ENCODE results near the gene RAB1B.
"Not testable (repeated sequence)": the region's sequence is repeated elsewhere in the genome, so short reads cannot be mapped to it uniquely, and the experiment has no call there.

The RAB1B gene

GRCh38 chr11:66267379-66268243 lies 828 bp upstream of the RAB1B start:
- H3K36me3 Mint-ChIP-seq (ENCODE audit: low read depth) = peaks cover 23% of the 10 kb centered on the region
- peaks cover 3% of the 10 kb centered on the region for H3K27me3 Mint-ChIP-seq
- peaks cover 40% of the 10 kb centered on the region for H3K4me1 Mint-ChIP-seq
- H3K27ac Mint-ChIP-seq = peak overlapping the region; percentile 99
- H3K9me3 Mint-ChIP-seq = no peaks in the 10 kb centered on the region
- ATAC-seq (peak; percentile 57), DNase-seq (peak; percentile 92)
- H3K4me3 Mint-ChIP-seq = peak overlapping the region; percentile 92

DNA sequence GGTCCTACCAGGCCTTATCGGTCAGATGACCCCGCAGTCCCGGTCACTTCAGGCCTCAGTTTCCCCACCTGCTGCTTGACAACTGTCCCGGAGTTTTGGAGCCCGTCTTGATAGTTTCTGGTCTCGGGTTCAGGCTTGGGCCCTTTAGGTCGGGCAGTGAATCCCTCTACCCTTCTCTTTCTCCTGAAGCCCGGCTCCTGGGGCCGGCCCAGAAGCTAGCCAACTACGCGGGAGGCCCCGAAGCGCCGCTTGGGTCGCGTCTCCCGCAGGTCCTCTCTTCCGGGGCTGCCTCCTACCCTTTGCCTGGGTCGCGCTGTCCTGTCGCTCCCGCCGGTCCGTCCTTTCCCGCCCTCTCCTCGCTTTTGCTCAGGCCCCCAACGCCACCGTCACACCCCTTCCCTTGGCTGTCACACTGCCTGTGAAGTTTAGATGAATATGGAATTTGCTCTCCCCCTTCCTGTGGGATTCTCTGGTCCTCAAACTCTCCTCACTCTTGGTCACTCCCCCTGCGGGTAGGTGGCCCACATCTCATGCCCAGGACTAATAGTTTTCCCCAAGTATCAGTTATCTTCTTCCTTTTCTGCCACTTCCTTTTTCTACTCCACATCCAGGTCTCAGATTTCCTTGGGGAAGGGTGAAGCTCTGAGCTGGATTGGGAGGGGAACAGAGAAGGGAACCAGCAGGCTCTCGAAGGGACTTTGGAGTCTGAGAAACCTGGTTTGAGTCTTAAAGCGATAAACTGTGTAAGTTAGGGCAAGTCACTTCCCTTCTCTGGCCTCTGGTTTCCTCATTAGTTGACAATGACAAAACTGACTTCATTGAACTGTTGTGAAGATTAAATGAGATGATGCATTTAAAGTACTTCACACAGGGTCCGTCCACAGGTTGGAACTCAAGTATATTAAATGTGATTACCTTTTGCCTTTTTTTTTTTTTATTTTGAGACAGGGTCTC lies 790 bp downstream of the RAB1B start:
- peaks cover 25% of the 10 kb centered on the region for H3K36me3 Mint-ChIP-seq (ENCODE audit: low read depth)
- peaks cover 3% of the 10 kb centered on the region for H3K27me3 Mint-ChIP-seq
- peaks cover 44% of the 10 kb centered on the region for H3K4me1 Mint-ChIP-seq
- no peak for ATAC-seq
- no peaks in the 10 kb centered on the region for H3K9me3 Mint-ChIP-seq
- peak overlapping the region; percentile 92 for H3K4me3 Mint-ChIP-seq
- DNase-seq = peak; percentile 35
- peak overlapping the region; percentile 99 for H3K27ac Mint-ChIP-seq

GRCh38 chr11:66271816-66272215 lies 3.4 kb downstream of the RAB1B start:
- H3K9me3 Mint-ChIP-seq = no peaks in the 10 kb centered on the region
- H3K27me3 Mint-ChIP-seq = peaks cover 3% of the 10 kb centered on the region
- peaks cover 28% of the 10 kb centered on the region for H3K36me3 Mint-ChIP-seq (ENCODE audit: low read depth)
- no peak overlapping the region for H3K4me3 Mint-ChIP-seq
- no peak for DNase-seq
- no peak overlapping the region for H3K27ac Mint-ChIP-seq
- no peak for ATAC-seq
- H3K4me1 Mint-ChIP-seq = peaks cover 41% of the 10 kb centered on the region

GRCh38 chr11:66272596-66272995 lies 4.2 kb downstream of the RAB1B start:
- Mint-ChIP-seq H3K4me3 (no peak overlapping the region), H3K4me1 (peaks cover 38% of the 10 kb centered on the region), H3K27ac (no peak overlapping the region), H3K36me3 (ENCODE audit: low read depth) (peaks cover 28% of the 10 kb centered on the region), H3K27me3 (peaks cover 3% of the 10 kb centered on the region), H3K9me3 (no peaks in the 10 kb centered on the region)
- DNase-seq = no peak
- no peak for ATAC-seq

DNA sequence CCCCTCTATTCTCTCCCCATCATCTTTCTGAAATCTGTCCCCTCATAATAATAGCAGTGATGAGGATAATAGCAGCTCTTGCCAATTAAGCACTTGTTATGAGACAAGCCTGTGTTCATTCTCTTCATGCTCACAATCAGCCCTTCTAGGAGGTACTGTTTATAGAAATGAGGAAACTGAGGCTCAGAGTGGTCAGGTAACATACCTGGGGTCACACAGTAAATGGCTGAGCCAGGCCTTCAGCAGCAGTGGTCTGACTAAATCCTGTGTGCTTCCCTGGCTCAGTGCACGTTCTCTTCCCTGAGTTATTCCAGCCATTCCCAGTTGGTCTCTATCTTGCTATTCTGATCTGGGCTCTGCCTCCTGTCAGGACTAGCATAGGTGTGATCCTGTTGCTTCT lies 5.8 kb downstream of the RAB1B start:
- Mint-ChIP-seq H3K4me3 (no peak overlapping the region), H3K27ac (no peak overlapping the region)

DNA sequence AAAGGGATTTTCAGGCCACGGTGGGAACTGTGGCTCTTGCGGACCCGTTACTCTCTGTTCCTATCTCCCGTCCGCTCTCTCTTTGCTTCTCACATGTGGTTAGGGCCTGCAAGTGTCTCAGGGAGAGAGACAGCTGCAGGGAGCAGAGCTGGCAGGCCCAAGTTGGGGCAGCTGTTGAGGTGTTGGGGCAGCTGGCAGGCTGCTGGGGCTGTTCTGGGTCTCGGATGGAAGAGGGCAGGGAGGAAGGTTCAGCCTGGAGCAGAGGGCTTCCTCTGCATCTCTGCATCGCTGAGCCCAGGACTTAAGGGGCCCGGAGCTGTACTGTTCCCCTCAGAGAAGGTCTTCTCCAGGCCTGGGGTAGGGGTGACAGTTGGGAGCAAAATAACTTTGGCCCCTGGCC lies 7.0 kb downstream of the RAB1B start:
- no peak for ATAC-seq
- Mint-ChIP-seq H3K27ac (no peak overlapping the region), H3K4me1 (peaks cover 24% of the 10 kb centered on the region), H3K36me3 (ENCODE audit: low read depth) (peaks cover 21% of the 10 kb centered on the region), H3K27me3 (peaks cover 4% of the 10 kb centered on the region), H3K4me3 (no peak overlapping the region), H3K9me3 (no peaks in the 10 kb centered on the region)
- no peak for DNase-seq

More for the DNA sequence above, 5.8 kb downstream of the RAB1B start:
- DNase-seq (no peak), ATAC-seq (no peak)
- H3K27me3 Mint-ChIP-seq = no peaks in the 10 kb centered on the region
- no peaks in the 10 kb centered on the region for H3K9me3 Mint-ChIP-seq
- peaks cover 32% of the 10 kb centered on the region for H3K4me1 Mint-ChIP-seq
- peaks cover 24% of the 10 kb centered on the region for H3K36me3 Mint-ChIP-seq (ENCODE audit: low read depth)

DNA sequence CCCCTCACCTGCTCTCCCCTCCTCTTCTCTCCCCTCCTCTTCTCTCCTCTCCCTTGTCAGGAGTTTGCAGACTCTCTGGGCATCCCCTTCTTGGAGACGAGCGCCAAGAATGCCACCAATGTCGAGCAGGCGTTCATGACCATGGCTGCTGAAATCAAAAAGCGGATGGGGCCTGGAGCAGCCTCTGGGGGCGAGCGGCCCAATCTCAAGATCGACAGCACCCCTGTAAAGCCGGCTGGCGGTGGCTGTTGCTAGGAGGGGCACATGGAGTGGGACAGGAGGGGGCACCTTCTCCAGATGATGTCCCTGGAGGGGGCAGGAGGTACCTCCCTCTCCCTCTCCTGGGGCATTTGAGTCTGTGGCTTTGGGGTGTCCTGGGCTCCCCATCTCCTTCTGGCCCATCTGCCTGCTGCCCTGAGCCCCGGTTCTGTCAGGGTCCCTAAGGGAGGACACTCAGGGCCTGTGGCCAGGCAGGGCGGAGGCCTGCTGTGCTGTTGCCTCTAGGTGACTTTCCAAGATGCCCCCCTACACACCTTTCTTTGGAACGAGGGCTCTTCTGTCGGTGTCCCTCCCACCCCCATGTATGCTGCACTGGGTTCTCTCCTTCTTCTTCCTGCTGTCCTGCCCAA lies 7.7 kb downstream of the RAB1B start:
- Mint-ChIP-seq H3K4me3 (no peak overlapping the region), H3K4me1 (peaks cover 18% of the 10 kb centered on the region), H3K9me3 (no peaks in the 10 kb centered on the region), H3K27me3 (peaks cover 4% of the 10 kb centered on the region), H3K36me3 (ENCODE audit: low read depth) (peaks cover 17% of the 10 kb centered on the region), H3K27ac (no peak overlapping the region)
- DNase-seq (no peak), ATAC-seq (no peak)

GRCh38 chr11:66276619-66277018 lies 8.2 kb downstream of the RAB1B start:
- not testable (repeated sequence) for H3K4me3 Mint-ChIP-seq, DNase-seq, H3K27me3 Mint-ChIP-seq, ATAC-seq, H3K27ac Mint-ChIP-seq, H3K9me3 Mint-ChIP-seq
- Mint-ChIP-seq H3K4me1 (peaks cover 21% of the 10 kb centered on the region), H3K36me3 (ENCODE audit: low read depth) (peaks cover 17% of the 10 kb centered on the region)

GRCh38 chr11:66277064-66277463 lies 8.6 kb downstream of the RAB1B start:
- ATAC-seq, H3K9me3 Mint-ChIP-seq, DNase-seq, H3K27ac Mint-ChIP-seq, H3K27me3 Mint-ChIP-seq: not testable (repeated sequence)
- Mint-ChIP-seq H3K36me3 (ENCODE audit: low read depth) (peaks cover 17% of the 10 kb centered on the region), H3K4me3 (peak overlapping the region; percentile 4), H3K4me1 (peaks cover 23% of the 10 kb centered on the region)

DNA sequence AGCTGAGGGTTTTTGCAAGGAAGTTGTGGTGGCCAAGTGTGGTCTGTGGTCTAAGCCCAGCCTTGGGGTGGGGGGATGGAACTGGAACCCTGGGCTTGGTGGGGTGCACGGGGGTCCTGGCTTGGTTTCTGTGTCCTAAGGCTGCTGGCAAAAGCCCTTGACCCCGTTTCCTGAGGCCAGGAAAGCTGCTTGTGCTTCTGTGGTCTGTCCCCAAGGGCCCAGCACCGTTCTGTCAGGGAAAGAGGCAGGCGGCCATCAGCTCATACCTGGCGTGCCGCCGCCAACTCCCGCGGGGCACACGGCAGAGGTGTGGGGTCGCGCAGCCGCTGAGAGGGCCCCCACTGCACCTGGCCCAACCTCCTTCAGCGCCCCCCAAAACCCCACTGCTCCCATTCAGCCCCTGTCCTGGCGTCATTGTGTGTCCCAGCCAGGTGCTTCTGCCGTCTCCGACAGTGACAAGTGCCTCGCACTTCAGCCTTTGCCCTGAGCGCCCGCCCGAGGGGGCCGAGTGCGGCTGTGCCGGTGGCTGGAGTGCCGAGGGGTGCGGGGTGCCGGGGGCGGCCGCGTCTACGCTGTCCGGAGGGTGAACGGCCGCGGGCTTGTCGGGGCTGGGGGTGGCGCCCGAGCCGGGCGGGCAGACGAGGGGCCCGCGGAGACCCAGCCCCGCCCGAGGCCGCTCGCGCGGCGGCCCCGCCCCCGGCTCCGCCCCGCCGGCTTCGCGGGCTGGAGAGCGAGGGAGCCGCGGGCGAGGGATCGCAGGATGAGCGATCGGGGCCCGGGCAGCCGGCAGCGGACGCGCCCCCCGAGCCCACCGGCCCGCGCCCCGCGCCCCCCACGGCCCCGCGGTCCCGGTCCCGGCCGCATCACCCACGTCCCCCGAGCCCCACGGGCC lies 9.3 kb downstream of the RAB1B start, which contains the start of gene CNIH2:
Gene CNIH2, plus strand, starts transcription at position 705 of the 892 bp plus-strand sequence. CDS start 282 bp downstream, outside the sequence.
- H3K9me3 Mint-ChIP-seq = no peaks in the 10 kb centered on the region
- peak within 1 kb of the TSS; percentile 66 for H3K4me3 Mint-ChIP-seq
- peak; percentile 47 for DNase-seq
- H3K27ac Mint-ChIP-seq = no peak within 1 kb of the TSS
- ATAC-seq = peak; percentile 8
- H3K36me3 Mint-ChIP-seq (ENCODE audit: low read depth) = peaks cover 13% of the 10 kb centered on the region
- H3K4me1 Mint-ChIP-seq = peaks cover 26% of the 10 kb centered on the region
- H3K27me3 Mint-ChIP-seq = peaks cover 7% of the 10 kb centered on the region

- Mint-ChIP-seq H3K9me3 (no peaks in the 10 kb centered on the region), H3K4me3 (peak overlapping the region; percentile 66), H3K27me3 (peaks cover 7% of the 10 kb centered on the region), H3K36me3 (ENCODE audit: low read depth) (peaks cover 9% of the 10 kb centered on the region), H3K4me1 (peaks cover 30% of the 10 kb centered on the region), H3K27ac (no peak overlapping the region)
- no peak for ATAC-seq
- no peak for DNase-seq
Observed at GRCh38 chr11:66278363-66279091, 10.1 kb downstream of the RAB1B start.

GRCh38 chr11:66279092-66279734 lies 10.8 kb downstream of the RAB1B start:
- peak overlapping the region; percentile 66 for H3K4me3 Mint-ChIP-seq
- H3K36me3 Mint-ChIP-seq (ENCODE audit: low read depth) = peaks cover 8% of the 10 kb centered on the region
- ATAC-seq (no peak), DNase-seq (no peak)
- no peaks in the 10 kb centered on the region for H3K9me3 Mint-ChIP-seq
- H3K27me3 Mint-ChIP-seq = peaks cover 7% of the 10 kb centered on the region
- H3K27ac Mint-ChIP-seq = peak overlapping the region; percentile 59
- H3K4me1 Mint-ChIP-seq = peaks cover 30% of the 10 kb centered on the region

Measured in activated naive CD8-positive, alpha-beta T cell treated with anti-CD3 and anti-CD28 coated beads, Interleukin-2, amount 50 U/mL, for 24 hours (primary cell).